GM19395 (cell line): ENCODE results near the gene EID2B.

Source experiments
- ATAC-seq: cut with Tn5 transposase; IDR thresholded peaks from one replicate; pipeline ENCODE4 v1.9.1; 2021; ENCODE audit warnings: mild to moderate bottlenecking, moderate library complexity; ENCODE audit not compliant: unreplicated experiment

Gene EID2B

DNA sequence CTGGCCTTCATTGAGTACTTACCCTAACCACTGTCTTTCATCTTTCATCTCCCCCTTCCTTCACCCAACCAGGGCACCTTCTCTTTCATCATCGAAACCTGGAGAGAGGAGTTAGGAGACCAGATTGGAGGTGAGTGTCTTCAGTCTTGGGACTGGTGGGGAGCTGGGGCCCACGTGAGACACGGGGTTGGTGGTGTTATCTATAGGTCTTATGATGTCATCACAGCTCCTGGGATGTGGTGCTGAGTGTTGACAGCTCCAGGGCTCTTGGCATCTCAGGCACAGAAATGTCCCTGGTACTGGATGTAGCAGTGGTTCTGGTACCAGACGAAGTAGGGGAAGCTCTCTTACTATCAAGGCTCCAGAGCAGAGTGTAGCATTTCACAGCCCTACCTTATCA is 32.1 kb downstream of the EID2B start:
- ATAC-seq = no peak

DNA sequence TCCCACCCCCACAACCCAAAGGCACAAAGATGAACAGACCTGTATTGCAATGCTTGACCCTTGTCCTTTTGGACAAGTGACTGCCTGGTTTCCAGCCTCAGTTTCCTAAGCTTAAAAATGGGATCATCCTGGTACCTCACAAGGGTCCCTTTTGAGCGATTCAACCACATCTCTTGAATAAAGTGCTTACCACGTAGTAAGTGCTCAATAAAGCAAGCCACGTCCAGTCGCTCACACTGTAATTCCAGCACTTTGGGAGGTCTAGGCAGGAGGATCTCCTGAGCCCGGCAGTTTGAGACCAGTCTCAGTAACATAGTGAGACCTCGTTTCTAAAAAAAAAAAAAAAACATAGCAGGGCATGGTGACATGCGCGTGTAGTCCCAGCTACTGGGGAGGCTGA is 32.7 kb downstream of the EID2B start:
- no peak for ATAC-seq

DNA sequence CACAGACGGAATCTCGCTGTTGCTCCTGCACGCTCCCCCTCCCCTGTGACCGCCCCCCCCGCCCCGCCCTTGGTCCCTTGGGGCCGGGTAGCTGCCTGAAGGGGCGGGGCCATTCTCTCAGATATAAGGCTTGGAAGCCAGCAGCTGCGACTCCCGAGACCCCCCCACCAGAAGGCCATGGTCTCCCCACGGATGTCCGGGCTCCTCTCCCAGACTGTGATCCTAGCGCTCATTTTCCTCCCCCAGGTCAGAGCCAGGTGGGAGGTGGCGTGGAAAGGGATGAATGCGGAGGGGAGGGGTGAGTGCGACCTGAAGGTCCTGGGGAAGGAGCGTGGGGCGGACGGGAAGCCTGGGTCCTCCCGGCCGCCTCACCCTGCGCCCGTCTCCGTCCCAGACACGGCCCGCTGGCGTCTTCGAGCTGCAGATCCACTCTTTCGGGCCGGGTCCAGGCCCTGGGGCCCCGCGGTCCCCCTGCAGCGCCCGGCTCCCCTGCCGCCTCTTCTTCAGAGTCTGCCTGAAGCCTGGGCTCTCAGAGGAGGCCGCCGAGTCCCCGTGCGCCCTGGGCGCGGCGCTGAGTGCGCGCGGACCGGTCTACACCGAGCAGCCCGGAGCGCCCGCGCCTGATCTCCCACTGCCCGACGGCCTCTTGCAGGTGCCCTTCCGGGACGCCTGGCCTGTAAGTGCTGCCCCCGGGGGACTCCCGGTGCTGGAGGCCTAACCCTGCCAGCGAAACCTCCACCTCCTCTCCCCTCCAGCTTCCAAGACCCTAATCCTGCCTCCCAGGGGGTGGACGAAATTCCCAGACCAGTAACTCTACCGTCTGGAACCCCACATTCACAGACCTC is 33.6 kb downstream of the EID2B start, which contains the start of gene DLL3:
Gene DLL3 (plus strand): TSS at position 150 of the 845 bp plus-strand sequence. CDS start 28 bp downstream, at position 178.
- no peak for ATAC-seq

DNA sequence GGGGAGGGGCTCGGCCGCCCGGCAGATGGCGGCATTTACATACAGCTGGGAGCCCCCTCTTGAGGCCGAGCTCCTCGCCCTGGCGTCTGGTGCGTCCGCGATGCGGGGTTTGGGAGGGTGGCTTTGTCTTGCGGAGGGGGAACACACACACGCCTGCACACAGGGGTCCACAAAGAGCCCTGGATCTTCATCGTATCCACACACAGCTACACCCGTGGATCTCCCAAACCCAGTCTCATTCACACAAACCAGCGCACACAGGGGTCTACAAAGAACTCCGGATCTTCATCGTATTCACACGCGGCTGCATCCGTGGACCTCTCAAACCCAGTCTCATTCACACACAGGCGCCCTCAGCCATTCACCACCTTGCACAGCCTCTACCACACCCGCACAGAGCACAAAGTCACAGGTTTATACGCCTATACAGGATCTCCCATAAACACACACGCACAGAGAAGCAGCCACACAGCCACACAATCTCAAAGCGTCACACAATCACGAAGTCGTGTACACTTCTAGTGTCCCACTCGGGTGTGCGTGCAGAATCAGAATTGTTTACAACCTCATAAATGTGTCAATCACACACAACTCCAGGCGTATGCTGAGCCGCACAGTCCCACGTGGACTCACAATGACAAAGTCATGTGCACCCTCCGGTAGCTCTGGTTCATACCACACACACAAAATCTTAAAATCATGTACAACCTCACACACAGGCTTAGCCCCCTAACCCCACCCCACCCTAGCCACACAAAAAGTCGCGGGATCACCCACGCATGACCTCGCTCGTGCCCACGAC is 34.5 kb downstream of the EID2B start:
- no peak for ATAC-seq

DNA sequence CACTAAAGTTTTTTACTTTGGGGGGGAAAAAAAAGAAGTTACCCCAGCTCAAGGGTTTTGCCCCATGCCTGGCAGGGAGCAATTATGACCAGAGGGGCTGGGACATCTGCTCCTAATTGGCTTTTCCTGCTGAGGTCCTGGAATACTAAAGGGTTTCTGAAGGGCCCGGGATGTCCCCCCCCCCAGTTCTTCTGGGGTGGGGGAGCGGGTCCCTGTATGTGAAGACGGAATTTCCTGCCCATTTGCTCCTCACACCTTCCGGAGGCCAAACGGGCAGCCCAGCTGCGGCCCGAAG is 35.0 kb downstream of the EID2B start:
- ATAC-seq = no peak

DNA sequence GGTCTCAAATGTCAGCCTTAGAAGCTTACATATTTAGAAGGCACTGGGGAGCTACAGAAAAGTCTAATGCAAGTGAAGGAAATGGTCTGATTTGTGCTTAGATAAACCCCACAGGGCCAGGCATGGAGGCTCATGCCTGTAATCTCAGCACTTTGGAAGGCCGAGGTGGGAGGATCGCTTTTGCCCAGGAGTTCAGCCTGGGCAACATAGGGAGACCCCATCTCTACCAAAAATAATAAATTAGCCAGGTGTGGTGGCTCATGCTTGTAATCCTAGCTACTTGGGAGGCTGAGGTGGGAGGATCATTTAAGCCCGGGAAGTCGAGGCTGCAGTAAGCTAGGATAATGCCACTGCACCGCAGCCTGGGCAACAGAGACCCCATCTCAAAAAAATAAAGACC is 36.6 kb downstream of the EID2B start:
- ATAC-seq = no peak

DNA sequence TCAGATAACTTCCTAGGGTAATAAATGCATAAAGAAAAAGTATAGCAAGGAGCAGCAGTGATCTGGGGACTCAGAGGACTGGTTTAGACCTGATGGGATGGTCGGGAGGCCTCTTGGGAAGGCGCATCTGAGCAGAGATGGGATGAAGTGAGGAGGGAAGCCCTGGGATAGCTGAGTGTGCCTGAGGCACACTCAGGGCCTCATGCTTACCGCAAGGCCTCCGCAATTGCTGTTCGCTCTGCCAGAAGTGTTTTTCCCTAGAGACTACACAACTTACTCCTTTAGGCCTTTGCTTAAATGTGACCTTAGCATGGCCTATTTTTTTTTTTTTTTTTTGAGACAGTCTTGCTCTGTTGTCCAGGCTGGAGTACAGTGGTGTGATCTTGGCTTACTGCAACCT is 38.0 kb downstream of the EID2B start:
- ATAC-seq = no peak

DNA sequence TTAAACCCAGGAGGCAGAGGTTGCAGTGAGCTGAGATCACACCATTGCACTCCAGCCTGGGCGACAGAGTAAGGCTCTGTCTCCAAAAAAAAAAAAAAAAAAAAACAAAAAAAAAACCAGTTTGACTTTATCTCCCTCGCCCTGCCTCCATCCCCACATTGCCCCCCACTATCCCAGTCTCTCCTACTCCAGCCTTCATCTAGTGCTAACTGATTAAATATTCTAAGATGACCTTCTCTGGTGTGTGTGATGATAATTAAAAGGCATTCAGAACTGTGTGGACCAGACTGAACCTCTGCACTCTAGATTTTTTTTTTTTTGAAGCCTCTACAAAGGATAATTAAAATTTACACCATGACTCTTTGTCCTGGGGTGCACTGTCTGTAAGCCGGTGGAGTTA is 39.9 kb downstream of the EID2B start:
- ATAC-seq = no peak

DNA sequence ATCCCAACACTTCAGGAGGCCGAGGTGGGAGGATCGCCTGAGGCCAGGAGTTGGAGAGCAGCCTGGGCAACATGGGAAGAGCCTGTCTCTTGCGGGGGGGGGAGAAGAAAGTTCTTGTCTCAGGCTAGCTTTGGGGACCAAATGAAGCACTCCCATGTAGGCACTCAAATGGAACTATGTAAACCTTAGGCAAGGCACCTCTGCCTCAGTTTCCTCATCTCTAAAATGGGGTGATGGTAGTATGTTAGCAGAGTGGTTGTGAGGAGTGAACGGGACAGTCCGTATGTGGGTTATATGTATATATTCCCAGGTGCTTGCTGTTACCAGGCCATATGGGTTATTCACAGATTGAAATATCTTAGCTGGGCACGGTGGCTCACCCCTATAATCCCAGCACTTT is 40.4 kb downstream of the EID2B start:
- ATAC-seq = no peak

DNA sequence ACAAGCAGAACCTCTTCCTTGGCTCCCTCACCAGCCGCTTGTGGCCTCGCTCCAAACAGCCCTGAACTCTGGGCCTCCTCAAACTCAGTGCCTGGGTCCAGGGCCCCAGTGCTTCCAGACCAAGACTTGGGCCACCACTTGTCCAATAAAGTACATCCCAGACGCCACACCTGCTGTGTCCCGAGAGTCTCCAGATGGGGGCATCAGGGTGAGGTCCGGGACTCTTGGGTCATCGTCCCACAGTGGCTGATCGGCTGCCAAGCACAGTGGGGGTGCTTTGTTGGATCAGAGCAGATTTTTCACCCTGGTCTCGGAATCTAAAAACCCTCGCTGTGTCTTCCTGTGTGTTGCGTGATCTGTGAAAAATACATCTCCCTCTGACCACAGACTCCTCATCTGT is 42.9 kb downstream of the EID2B start:
- no peak for ATAC-seq

DNA sequence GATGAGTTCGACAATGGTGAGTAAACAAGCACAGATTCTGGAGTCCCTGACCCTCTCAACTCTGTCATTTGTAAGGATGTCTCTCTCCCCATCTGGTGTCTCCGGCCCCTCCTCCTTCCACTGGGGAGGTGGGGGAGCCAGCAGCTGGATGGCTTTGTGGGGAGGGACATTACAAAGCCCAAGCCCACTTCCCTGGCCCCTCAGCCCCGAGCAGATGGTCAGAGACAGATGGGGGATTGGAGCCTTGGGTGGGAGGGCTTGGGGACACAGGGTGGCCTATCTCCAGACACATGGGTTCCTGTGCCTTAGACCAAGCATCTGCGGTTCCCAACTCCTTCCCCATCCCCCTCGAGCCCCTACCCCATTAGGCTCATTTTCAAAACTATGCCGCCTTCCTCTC is 49.5 kb downstream of the EID2B start:
- no peak for ATAC-seq

DNA sequence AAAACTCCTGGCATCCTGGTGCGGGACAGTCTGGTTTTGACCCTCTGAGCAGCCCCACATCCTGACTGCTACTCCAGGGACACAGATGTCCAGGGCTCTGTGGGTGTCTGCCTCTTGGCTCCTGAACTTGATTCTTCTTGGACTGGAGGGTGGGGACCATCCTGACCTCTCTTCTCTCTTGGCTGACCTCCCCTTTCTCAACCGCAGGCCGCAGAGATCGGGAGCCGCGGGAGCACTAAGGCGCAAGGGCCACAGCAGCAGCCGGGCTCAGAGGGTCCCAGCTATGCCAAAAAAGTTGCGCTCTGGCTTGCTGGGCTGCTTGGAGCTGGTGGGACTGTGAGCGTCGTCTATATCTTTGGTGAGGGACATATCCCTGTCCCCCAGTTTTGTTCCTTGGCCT is 51.0 kb downstream of the EID2B start:
- ATAC-seq = no peak

DNA sequence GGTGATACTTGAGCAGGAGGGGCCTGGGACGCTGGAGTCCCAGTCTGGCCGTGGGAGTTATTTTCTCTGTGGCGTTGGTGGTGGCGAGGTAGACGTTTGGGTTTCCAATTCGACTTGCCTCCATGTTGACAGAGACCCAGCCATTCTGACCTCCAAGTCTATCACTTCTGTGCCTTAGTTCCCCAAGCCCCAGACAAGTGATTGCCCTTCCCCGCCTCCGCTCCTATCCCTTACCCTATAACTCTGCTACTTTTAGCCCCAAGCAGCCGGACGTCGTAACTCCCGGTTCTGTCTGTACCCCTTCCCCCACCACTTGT is 51.5 kb downstream of the EID2B start:
- no peak for ATAC-seq
